NCI-H226 (cell line): ENCODE results near the gene NMT2.
A peak's percentile ranks its signal among the peaks of the same experiment; 100 is the strongest.
"Not testable (repeated sequence)": the region's sequence is repeated elsewhere in the genome, so short reads cannot be mapped to it uniquely, and the experiment has no call there.

Experiments used
- DNase-seq: peaks from one replicate; pipeline ENCODE4 v3.0.0-alpha.2; 2015

Gene NMT2

DNA sequence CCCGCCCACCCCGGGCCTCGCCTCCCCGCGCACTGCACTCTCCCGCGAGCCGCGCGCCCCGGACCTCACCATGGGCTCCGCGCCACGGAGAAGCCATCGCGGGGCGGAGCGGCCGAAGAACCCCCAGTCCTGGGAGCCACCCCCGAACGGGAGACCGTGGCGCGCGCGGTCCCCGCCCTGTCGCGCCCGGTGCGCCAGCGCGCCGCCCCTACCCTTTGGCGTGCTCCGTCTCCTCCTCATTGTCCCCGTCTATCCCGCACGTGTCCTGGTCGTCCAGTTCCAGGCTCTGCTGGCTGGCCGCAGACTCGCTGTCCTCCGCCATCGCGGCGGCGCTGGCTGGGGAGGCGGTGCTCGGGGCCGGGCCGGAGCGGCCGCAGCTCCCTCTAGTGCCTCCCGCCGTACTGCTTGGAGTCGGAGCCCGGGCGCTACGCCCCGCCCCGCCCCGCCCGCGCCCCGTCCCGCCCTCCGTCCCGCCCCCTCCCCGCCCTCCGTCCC, at the start of gene NMT2:
NMT2 (minus strand) TSS at position 403 of the 495 bp plus-strand sequence; CDS start at position 322, 81 bp downstream.
- peak; percentile 71 for DNase-seq

DNA sequence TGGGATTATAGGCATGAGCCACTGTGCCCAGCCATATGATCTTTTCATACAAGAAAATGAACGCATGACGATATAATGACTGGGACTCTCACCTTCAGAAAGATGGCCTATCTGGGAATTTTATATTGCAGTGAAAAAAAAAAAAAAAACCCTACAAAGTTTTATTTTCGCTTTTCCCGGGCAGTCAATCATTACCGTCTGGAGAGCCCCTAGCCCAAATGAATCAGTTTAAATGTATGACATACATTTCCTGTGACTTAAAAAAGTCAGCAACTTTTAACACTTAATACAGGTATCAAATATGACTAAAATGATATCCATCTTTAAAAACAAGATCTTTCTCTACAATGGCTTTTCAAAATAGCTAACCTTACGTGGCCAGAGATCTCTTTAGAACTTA, 48.2 kb upstream of the NMT2 start:
- DNase-seq, result no peak

DNA sequence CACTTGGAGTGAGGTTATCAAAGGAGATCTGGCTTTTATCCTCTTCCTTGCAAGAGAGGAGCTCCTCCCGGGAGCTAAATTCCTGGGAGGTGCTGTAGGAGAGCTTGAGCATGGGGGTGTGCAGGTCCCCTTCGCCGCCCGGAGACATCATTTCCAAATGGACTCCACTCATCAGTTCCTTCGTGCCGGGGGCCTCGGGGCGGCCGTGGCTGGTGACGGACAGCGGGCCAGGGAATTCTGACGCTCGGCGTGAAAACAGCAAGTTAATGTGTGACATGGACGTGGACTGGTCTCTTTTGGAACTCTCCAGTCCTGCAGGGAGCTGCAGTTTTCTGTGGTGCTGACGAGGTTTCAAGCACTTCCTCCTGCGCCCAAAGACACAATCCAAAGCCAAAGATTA, 45.7 kb upstream of the NMT2 start:
- DNase-seq, result no peak

DNA sequence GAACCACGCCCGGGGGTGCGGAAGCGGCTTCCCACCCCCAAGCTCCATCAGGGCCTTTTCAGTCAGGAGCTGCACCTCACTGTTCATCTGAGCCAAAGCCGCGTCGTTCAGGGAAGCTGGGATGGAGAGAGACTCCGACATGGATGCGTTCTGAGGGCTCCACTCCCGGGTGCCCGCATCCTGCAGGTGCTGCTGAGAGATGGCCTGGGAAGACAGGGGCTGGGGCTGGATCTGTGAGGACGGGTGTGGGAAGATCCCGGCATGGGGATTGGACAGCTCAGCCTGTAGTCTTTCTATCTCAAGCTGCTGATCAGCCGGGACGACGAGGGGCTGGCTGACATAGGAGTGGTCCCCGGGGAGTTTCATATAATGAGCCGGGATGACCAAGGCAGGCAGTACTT, 45.0 kb upstream of the NMT2 start:
- DNase-seq, result no peak

DNA sequence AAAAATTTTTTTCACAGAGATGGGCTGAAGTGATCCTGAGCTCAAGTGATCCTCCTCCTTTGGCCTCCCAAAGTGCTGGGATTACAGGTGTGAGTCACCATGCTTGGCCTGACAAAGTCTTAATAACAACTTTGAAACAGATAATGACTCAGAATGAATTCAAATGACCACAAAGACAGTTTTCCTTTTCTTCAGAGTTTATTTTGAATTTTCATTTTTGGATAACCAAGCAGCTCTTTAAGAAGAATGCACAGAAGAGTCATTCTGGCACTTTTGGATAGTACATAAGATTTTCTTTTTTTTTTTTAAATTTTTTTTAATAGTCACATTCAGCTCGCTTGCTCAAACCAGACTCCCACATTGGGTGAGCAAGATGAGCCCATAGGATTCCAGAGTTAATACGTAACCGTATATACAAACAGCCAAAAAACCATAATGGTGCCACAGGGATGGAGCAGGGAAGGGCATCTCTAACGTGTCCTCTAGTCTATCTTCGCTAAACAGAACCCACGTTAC, 43.0 kb upstream of the NMT2 start:
- DNase-seq, result peak; percentile 66

DNA sequence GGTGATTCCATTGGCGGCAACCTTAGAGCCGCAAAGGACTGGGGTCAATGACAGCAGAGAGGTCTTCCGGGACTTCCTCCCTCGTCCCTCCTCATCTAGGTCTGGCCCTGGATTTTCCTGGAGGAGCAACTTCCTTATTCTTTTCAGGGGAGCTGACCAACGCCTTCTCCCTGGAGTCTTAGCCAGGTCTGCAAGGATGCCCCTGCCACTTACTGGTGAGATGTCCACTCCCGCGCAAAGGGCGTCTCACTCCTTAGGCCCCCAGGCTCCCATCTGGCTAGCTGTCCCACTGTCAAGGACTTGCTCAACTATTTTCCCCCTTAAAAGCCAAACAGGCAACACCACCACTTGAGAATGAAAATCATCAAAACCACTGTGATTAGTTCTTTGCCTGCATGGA, 42.0 kb upstream of the NMT2 start:
- DNase-seq, result no peak

DNA sequence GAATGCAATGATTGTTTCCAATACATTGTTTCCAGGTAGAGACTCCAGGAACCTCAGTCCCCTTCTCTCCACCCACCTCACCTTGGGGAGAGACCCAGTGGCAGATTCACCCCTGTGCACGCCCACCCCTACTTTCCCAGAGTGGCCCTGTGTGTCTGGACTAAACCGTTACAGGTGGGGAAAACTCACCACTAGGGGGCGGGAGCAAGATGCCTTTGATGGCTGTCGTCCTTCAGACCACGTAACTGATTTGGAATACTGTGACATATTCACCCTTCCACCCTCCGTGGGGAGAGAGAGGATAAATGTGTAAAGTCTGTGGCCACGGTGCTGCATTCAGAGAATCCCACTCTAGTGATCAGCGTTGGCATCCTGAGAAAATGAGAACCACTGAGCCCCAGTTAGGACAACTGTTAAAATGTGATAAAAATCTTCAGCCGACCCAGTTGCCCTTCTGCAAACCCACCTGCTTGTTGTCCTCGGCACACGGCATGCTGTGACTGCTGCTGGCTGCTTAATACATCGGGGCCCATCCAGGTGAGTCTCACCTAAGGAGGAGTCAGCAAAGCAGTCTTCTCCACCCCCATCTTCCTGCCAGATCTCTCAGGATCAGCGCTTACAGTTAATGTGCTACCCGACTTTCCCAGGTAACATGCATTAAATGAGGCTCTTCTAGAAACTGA, 41.5 kb upstream of the NMT2 start:
- DNase-seq, result peak; percentile 24

DNA sequence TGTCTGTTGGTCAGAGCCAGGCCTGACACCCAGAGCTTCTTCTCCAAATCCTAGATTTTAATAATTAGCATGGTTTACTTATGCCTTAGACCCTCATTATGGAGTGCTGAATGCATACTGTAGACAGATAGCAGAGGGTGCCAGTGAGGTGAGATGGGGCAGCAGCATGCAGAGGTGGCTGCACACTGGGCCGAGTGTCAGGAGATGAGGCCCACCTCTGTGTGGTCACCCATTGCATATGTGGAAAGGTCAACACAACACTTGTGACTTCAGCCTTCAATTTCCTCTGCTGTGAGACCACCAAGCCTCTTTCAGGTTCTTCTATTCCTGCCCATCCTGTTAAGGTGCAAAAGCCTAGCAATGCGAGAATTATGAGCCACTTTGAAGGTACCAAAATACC, 39.7 kb upstream of the NMT2 start:
- DNase-seq, result no peak

DNA sequence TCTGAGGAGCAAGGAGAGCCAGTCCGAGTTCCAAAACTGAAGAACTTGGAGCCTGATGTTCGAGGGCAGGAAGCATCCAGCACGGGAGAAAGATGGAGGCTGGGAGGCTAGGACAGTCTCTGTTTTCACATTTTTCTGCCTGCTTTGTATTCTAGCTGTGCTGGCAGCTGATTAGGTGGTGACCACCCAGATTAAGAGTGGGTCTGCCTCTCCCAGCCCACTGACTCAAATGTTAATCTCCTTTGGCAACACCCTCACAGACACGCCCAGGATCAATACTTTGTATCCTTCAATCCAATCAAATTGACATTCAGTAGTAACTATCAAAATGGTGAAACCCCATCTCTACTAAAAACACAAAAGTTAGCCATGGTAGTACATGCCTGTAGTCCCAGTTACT, 38.9 kb upstream of the NMT2 start:
- not testable (repeated sequence) for DNase-seq

DNA sequence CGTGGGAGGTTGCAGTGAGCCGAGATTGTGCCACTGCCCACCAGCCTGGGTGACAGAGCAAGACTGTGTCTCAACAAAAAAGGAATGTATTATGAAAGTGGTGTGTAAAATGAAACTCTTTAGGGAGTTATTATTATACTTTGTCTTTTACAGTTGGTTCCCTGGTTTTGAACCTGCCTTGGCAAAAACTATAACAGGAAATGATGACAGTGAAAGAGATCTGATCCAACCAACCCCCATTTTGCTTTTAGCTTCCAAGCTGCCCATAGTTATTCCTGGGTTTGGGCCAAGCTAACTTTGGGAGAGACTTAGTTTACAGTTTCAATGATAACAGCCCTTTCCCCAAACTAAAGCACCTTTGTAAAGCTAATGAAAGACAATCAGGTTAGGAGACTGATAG, 34.1 kb upstream of the NMT2 start:
- no peak for DNase-seq

DNA sequence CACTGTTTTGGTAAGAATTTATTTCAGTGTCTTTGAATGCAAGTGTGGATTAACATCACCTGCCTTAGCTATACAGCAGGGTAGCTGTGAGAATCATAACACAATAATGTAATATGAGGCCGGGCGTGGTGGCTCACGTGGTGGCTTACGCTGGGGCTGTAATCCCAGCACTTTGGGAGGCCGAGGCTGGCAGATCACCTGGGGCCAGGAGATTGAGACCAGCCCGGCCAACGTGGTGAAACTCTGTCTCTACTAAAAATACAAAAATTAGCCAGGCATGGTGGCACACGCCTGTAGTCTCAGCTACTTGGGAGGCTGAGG, 33.8 kb upstream of the NMT2 start:
- DNase-seq, result not testable (repeated sequence)

DNA sequence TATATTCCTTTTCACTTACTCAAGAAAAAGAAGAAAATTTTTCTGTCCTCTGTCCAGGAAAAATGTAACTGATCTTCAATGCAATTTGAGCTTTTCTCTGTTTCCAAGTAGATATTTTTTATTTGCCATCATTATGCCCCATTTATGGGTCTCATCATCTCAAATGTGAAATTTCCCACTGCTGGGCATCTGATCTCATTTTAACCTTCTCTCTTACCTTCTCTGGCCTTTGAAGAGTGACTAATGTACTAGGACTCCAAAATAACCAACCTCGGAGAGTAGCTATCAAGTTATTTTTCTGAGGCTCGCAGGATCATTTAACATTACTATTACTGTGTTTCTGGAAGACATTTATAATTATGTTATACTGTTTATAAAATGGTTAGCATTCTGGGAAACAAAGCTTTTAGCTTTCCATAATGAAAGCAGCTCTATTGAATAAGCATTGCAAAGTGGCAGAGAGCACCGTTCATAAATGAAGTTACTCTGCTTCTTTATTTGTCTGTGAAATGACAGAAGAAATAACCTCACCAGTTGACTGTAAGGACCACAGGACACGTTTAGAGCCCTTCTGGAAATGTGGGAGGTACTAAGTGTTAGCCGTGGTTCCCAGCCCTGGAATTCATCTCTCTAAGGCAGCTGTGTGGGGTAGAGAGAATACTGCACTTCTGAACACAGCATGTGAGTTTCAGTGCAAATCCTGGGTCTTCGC, 33.3 kb upstream of the NMT2 start:
- peak; percentile 77 for DNase-seq

DNA sequence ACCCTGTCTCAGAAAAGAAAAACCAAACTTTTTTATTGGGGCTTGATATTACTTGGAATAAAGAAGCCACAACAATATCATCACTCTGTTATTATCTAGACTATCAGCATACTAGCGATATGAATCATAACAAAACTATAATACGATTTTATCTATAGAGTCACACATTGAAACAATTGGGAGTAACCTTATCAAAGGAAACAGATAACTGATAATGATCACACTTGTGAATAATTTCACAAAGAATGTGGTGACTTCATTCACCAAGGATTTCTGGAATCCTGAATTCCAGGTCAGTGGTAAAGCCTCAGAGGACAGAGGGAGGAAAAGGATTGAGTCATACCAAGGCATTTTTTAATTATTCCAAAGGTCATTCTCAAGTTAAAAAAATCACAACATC, 32.1 kb upstream of the NMT2 start:
- DNase-seq, result peak; percentile 94

DNA sequence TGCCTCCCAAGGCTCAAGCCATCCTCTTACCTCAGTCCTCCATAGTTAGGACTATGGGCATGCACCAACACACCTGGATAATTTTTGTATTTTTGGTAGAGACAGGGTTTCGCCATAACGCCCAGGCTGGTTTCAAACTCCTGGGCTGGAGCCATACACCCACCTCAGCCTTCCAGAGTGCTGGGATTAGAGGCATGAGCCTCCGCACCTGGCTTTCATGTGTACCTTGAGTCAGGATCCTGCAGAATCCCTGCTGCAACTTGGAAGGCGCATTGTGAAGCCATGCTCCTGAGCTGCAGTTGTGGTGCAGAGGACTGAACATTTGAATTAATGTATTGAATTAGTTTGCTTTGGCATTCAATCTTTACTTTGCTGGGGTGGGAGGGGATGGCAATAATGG, 29.4 kb upstream of the NMT2 start:
- no peak for DNase-seq

DNA sequence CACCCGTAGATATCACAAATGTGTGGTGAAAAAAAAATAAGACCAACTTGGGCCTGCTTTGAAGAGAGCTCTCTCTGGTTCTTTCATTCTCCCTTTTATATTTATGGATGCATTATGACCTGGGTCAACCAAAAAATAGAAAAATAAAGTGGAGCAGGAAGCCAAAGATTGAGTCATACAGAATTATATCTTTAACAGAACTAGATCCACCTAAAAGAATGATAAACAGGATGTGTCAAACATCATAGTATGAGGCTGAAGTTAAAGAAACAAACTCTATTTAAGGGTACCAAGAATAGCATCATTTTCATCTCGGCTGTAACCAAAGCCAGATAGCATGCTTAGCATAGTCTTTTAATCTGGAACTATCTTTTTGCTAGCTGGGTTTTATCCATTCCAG, 28.8 kb upstream of the NMT2 start:
- peak; percentile 64 for DNase-seq

DNA sequence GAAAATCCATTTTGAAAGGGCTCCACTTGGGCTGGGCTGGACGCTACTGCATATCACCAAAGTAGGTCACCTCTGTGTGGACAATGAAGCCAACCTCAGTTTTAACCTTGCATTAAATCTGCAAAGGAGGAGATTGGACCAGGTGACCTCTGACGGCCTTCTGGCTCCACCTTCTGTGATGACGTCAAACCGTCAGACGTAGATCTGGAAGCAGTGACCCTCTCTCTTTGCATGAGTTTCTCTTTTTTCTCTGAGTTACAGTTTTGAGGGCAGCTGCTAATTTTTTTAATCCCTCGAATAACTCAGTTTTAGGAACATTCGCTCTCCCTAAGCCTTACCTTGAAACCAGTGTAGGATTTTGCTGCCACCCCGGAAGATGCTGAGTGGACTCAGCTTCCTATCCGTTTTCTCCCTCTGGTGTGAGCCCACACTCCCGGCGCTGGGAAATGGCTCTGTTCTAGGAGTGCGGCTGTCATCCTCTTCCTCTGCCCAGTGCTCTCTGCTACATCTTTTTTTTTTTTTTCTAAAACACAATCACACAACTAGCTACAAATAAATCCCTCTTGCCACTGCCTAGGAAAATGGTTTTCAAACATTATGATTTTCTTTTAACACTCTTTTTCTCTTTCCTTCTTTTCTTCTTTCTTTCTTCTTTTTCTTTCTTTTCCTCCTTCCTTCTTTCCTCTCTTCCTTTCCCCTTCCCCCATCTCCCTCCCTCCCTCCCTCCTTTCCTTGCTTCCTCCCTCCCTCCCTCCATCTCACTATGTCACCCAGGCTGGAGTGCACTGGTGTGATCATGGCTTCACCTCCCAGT, 27.7 kb upstream of the NMT2 start:
- peak; percentile 64 for DNase-seq

DNA sequence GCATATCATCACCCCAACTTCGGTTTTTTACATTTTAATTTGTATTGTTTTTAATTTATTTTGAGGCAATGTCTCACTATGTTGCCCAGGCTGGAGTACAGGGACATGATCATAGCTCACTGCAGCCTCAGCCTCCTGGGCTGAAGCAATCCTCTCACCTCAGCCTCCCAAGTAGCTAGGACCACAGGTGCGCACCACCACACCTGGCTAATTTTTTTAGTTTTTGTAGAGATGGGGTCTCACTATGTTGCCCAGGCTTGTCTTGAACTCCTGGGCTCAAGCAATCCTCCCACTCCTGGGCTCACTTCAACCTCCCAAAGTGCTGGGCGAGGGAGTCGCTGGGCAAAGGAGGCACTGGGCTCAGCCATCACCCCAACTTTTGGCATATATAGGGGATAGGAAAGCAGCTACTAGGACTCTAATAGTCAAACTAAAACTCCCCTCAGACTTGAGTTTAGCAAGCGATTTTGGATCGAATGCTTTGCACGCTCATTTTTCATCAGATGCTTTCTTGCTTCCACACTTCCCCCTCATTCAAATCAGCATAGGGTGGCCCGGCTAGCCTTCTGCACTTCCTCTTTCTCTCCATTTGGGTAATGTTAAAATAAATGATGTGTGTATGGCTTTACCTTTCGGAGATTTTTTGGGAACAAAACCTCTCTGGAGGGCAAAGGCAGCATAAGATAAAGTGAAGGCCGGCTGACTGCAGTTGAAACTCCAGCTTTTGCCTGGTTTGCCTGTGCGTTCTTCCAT, 20.8 kb upstream of the NMT2 start:
- no peak for DNase-seq

DNA sequence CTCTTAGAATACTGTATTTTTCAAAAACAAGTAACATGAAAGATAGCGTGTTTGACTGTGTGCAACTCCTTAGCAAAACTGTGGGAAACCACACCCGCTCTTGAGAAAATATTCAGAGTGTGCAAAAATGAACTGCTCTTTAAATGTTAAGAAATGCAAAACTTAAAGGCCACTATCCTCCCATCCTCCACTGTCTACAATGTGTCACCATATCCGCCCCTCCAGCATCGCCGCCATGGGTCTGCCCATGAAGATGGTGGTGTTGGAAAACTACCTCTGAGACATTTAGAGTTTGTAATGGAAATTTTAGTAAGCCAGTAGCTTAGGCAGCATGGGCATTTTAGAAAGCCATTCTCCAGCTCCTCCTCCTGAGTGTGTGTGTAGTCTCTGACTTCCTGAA, 20.1 kb upstream of the NMT2 start:
- no peak for DNase-seq

DNA sequence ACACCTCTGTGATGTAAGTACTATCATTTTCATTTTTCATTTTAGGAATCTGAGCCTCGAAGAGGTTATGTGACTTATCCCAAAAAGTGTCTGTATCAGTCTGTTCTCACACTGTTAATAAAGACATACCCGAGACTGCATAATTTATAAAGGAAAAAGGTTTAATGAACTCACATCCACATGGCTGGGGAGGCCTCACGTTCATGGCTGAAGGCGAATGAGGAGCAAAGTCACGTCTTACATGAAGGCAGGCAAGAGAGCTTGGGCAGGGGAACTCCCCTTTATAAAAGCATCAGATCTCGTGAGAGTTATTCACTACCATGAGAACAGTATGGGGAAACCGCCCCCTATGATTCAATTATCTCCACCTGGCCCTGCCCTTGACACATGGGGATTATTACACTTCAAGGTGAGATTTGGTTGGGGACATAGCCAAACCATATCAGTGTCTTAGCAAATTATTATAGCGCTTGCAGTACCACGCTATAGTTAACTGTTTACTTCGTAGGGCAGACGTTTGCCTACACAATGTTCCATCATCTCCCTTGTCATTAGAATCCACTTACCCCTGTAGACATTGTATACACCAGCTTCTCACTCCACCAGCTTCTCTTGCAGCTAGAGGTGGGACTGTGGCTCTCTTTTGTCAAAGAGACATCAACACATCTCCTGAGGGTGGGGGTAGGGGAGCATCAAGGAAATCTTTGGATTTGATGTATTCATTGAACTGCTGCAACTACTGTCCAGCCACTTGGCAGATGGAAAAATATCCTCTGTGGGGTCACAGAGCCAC, 15.4 kb upstream of the NMT2 start:
- DNase-seq, result no peak

DNA sequence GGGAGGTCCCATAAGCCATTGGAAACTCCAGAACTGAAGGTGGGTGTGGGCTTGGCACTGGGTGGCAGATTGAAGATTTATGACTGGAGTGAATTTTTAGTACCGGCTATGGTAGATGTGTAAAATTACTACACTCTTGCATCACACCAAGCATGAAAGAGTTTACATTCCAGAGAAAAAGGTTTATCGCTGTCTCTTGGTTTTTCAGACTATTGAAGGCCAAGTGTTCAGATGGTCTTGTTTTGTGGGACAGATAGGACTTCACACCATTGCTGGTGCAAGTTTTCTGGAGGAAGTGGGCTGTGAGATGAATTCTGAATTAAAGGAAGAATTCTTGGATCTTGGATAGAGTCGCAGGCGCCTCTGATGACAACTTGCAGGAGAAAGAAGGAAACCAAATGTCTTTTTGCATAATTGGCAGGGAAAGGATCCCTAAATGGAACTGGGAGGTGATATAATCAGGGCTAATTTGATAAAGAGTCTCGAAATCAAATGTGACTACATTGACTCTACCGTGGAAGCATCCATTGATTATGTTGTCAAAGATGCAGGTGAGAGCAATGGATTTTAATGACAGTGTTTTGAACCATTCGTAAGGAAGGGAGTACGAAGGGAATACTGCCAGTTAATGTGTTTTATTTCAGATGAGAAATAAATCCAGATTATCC, 14.2 kb upstream of the NMT2 start:
- peak; percentile 66 for DNase-seq

DNA sequence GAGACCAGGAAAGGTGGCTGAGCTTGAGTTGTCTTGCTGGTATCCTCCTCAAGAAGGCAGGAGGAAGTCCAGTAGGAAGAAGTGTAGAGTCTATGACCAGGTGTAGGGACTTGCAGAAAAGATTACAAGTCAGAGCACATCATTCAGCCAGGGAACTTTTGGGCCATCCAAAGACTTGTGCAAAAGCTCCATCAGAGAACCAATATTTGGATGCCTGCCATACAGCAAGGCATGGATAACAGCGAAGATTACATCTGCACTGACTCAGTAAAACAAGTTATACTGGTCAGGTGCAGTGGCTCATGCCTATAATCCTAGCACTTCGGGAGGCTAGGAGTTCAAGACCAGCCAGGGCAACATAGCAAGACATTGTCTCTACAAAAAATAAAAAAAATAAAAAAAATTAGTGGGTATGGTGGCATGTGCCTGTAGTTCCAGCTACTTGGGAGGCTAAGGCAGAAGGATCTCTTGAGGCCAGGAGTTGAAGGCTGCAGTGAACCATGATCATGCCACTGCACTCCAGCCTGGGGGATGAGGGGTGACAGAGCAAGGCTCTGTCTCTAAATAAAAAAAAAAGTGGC, 13.2 kb upstream of the NMT2 start:
- no peak for DNase-seq
